H1 (cell line): ENCODE measurements around the gene ZACN. TPM values are rescaled to one million over a fixed set of nuclear protein-coding genes. Genes with fewer than 3 reads are reported as not detected.
A peak's percentile ranks its signal among the peaks of the same experiment; 100 is the strongest.

Experiments
- CTCF ChIA-PET: fragments of 300-600 bp; sonication (Branson Sonifier 250); formaldehyde crosslinking; loops from one replicate; lab custom pipeline; 2021; ENCODE audit not compliant: partially characterized antibody; lab: Charles Lee
- POLR2A ChIA-PET: fragments of 300-600 bp; sonication (Branson Sonifier 250); formaldehyde crosslinking; loops from one replicate; lab custom pipeline; 2021; ENCODE audit warnings: inconsistent platforms; ENCODE audit not compliant: partially characterized antibody; lab: Charles Lee
- DNase-seq, 2 experiments: peaks; one replicate each; pipeline versions ENCODE4 v3.0.0 to v3.0.0-alpha.2; 2010 to 2022; ENCODE audit warnings: low spot score in 2 of 2, low read depth in 1 of 2, mixed read lengths in 1 of 2
- FAIRE-seq: peaks from 2 replicates; lab custom pipeline; 2011; peaks lifted over from hg19 to GRCh38; lab: Jason Lieb, UNC
- H2AFZ ChIP-seq: 2 replicates; pipeline ENCODE4 v1.8.1; 2012; ENCODE audit warnings: low read length, inconsistent platforms
- H2AK5ac ChIP-seq: 2 replicates; pipeline ENCODE4 v1.6.1; 2013; ENCODE audit warnings: low read depth, low read length
- H2BK120ac ChIP-seq: replicated peaks from 2 replicates; pipeline ENCODE3; 2013; ENCODE audit warnings: low read depth, low read length, inconsistent platforms
- H2BK12ac ChIP-seq: 2 replicates; pipeline ENCODE4 v1.6.1; 2013; ENCODE audit warnings: low read depth, low read length
- H2BK15ac ChIP-seq: 2 replicates; pipeline ENCODE4 v1.6.1; 2013; ENCODE audit warnings: low read length
- H2BK20ac ChIP-seq: 2 replicates; pipeline ENCODE4 v1.6.1; 2013; ENCODE audit warnings: low read length
- H2BK5ac ChIP-seq: 2 replicates; pipeline ENCODE4 v1.6.1; 2013; ENCODE audit warnings: low read depth, low read length
- H3K14ac ChIP-seq: 2 replicates; pipeline ENCODE4 v1.6.1; 2013; ENCODE audit warnings: inconsistent platforms; ENCODE audit not compliant: insufficient read length
- H3K18ac ChIP-seq: 2 replicates; pipeline ENCODE4 v1.6.1; 2013; ENCODE audit warnings: low read length; ENCODE audit errors: extremely low read depth
- H3K23ac ChIP-seq: 2 replicates; pipeline ENCODE4 v1.6.1; 2013; ENCODE audit warnings: inconsistent platforms; ENCODE audit not compliant: insufficient read length
- H3K23me2 ChIP-seq: 2 replicates; pipeline ENCODE4 v1.6.1; 2013; ENCODE audit warnings: low read depth, low read length
- H3K27ac ChIP-seq: 2 replicates; pipeline ENCODE4 v1.6.1; 2011; ENCODE audit warnings: low read depth, low read length, inconsistent platforms
- H3K27me3 ChIP-seq, 4 experiments: replicated peaks in 1 of 4; 1 replicate in 1 of 4; 2 replicates in 3 of 4; pipeline versions ENCODE4 v1.6.1 to v1.8.1; 2011 to 2013; ENCODE audit warnings: low read length in 3 of 4, mild to moderate bottlenecking in 3 of 4, inconsistent platforms in 2 of 4, mixed read lengths in 2 of 4, moderate library complexity in 1 of 4; ENCODE audit not compliant: control insufficient read depth in 3 of 4, insufficient read depth in 3 of 4; ENCODE audit errors: extremely low read depth in 1 of 4
- H3K36me3 ChIP-seq, 4 experiments: 2 replicates each; pipeline versions ENCODE4 v1.6.1 to v1.8.1; 2011 to 2013; ENCODE audit warnings: mild to moderate bottlenecking in 4 of 4, low read length in 3 of 4, moderate library complexity in 2 of 4, control low read depth in 1 of 4, inconsistent platforms in 1 of 4; ENCODE audit not compliant: insufficient read depth in 4 of 4, control insufficient read depth in 2 of 4
- H3K4ac ChIP-seq: replicated peaks from 2 replicates; pipeline ENCODE3; 2013; ENCODE audit warnings: low read length, low read depth, mixed read lengths, inconsistent platforms; ENCODE audit not compliant: insufficient read length
- H3K4me1 ChIP-seq, 4 experiments: replicated peaks in 1 of 4; 1 replicate in 1 of 4; 2 replicates in 3 of 4; pipeline versions ENCODE4 v1.6.1 to v1.8.1; 2011 to 2013; ENCODE audit warnings: low read length in 3 of 4, inconsistent platforms in 2 of 4, mixed read lengths in 1 of 4; ENCODE audit not compliant: insufficient read depth in 4 of 4, control insufficient read depth in 3 of 4
- H3K4me2 ChIP-seq, 2 experiments: 2 replicates each; pipeline versions ENCODE4 v1.6.1 to v1.8.1; 2011 to 2013; ENCODE audit warnings: low read depth in 2 of 2, low read length in 2 of 2, control low read depth in 1 of 2, inconsistent platforms in 1 of 2, mild to moderate bottlenecking in 1 of 2; ENCODE audit not compliant: insufficient read depth in 1 of 2
- H3K4me3 ChIP-seq, 4 experiments: fragments of 200-600, 300-600 bp in 1 of 4; sonication (generic), shearing (Covaris generic), sonication (Bioruptor Twin) in 1 of 4; 2 replicates each; pipeline versions ENCODE4 v1.5.1 to v1.8.1; 2011 to 2016; ENCODE audit warnings: low read length in 4 of 4, low read depth in 3 of 4, control low read depth in 2 of 4, inconsistent platforms in 2 of 4, mild to moderate bottlenecking in 2 of 4, mixed read lengths in 1 of 4, moderate library complexity in 1 of 4; ENCODE audit not compliant: insufficient read depth in 2 of 4; ENCODE audit errors: extremely low read depth in 1 of 4
- H3K56ac ChIP-seq: replicated peaks from 2 replicates; pipeline ENCODE3; 2013; ENCODE audit warnings: low read depth, mild to moderate bottlenecking, mixed read lengths, low read length, inconsistent platforms; ENCODE audit not compliant: insufficient read length
- H3K79me1 ChIP-seq: 2 replicates; pipeline ENCODE4 v1.6.1; 2013; ENCODE audit warnings: low read depth, low read length, control low read depth
- H3K79me2 ChIP-seq, 2 experiments: 2 replicates each; pipeline versions ENCODE4 v1.6.1 to v1.8.1; 2012 to 2013; ENCODE audit warnings: low read length in 2 of 2, mild to moderate bottlenecking in 2 of 2, inconsistent platforms in 1 of 2; ENCODE audit not compliant: insufficient read depth in 2 of 2, control insufficient read depth in 1 of 2
- H3K9ac ChIP-seq, 4 experiments: replicated peaks in 1 of 4; 1 replicate in 1 of 4; 2 replicates in 3 of 4; pipeline versions ENCODE4 v1.6.1 to v1.8.1; 2011 to 2013; ENCODE audit warnings: low read depth in 3 of 4, low read length in 3 of 4, control low read depth in 2 of 4, mild to moderate bottlenecking in 2 of 4, moderate library complexity in 2 of 4, inconsistent platforms in 1 of 4; ENCODE audit errors: extremely low read depth in 1 of 4
- H3K9me3 ChIP-seq, 2 experiments: 2 replicates each; pipeline versions ENCODE4 v1.6.1 to v1.8.1; 2012 to 2013; ENCODE audit warnings: mild to moderate bottlenecking in 2 of 2, moderate library complexity in 2 of 2, control low read depth in 1 of 2, inconsistent platforms in 1 of 2, low read depth in 1 of 2, low read length in 1 of 2, mixed read lengths in 1 of 2; ENCODE audit not compliant: insufficient read depth in 2 of 2
- H4K20me1 ChIP-seq, 2 experiments: replicated peaks in 1 of 2; 2 replicates each; pipeline versions ENCODE3 to v1.8.1; 2011 to 2013; ENCODE audit warnings: inconsistent platforms in 2 of 2, low read length in 2 of 2, mild to moderate bottlenecking in 1 of 2; ENCODE audit not compliant: insufficient read depth in 2 of 2, control insufficient read depth in 1 of 2
- H4K5ac ChIP-seq: 2 replicates; pipeline ENCODE4 v1.6.1; 2013; ENCODE audit warnings: low read length, low read depth, mixed read lengths, inconsistent platforms; ENCODE audit not compliant: insufficient read length
- H4K8ac ChIP-seq: 2 replicates; pipeline ENCODE4 v1.8.0; 2013; ENCODE audit warnings: mild to moderate bottlenecking, moderate library complexity, low read length, inconsistent platforms; ENCODE audit not compliant: insufficient read depth; ENCODE audit errors: extremely low read depth
- H4K91ac ChIP-seq: replicated peaks from 2 replicates; pipeline ENCODE3; 2013; ENCODE audit warnings: low read length, mixed read lengths, inconsistent platforms; ENCODE audit not compliant: insufficient read length
- SAP30 ChIP-seq: fragments of 300-600 bp; sonication (generic); IDR thresholded peaks from 2 replicates; pipeline ENCODE4 v1.7.1; 2012; ENCODE audit warnings: low read length, moderate library complexity, mild to moderate bottlenecking, inconsistent platforms; ENCODE audit not compliant: insufficient read depth, insufficient replicate concordance
- SIN3A ChIP-seq, 2 experiments: IDR thresholded peaks in 1 of 2; conservative IDR thresholded peaks in 1 of 2; 2 replicates each; pipeline ENCODE4 v1.6.1; 2011 to 2012; ENCODE audit warnings: low read length in 2 of 2, improper control_type of control experiment in 1 of 2, low read depth in 1 of 2, mild to moderate bottlenecking in 1 of 2
- WGBS, 2 experiments: shearing (Covaris generic) in 1 of 2; methylation state at CpG; one replicate each; pipeline versions ENCODE4 v1.1.6 to v1.1.7; 2013 to 2015; ENCODE audit warnings: low lambda C conversion rate in 2 of 2, mixed read lengths in 2 of 2, inconsistent platforms in 1 of 2, low coverage in 1 of 2, missing lambda C conversion rate in 1 of 2; ENCODE audit not compliant: insufficient replicate concordance in 2 of 2, insufficient coverage in 1 of 2, insufficient read length in 1 of 2; ENCODE audit errors: extremely low coverage in 1 of 2, missing lambda C conversion rate in 1 of 2; 5-methylcytosine and 5-hydroxymethylcytosine counted together
- polyA plus RNA-seq, 7 experiments: library from polyadenylated mRNA; depleted of rRNA in 3 of 7; stranded (reverse) in 5 of 7; unstranded in 2 of 7; fragments of >200 nt in 5 of 7; fragments of 200-250 nt in 2 of 7; gene quantifications; 1 replicate in 5 of 7; 2 replicates in 1 of 7; 4 replicates in 1 of 7; pipeline versions ENCODE4 v1.2.1 to v1.2.3, GENCODE V29; 2011 to 2013; ENCODE audit warnings: missing spikeins in 2 of 7, mixed read lengths in 2 of 7
- total RNA-seq: library from RNA; stranded (reverse); fragmentation: NEBNext Ultra II Directional; extraction: Animal tissue kit (Norgen Biotek cat#: 25700); gene quantifications from 2 replicates; pipeline ENCODE4 v1.2.1, GENCODE V29; 2021

The ZACN gene
- total and polyA plus RNA-seq, 2 of the 8 experiments (the other 6 are each of a cell fraction or from before 2014, with no cell fraction given), result 0.26 TPM; not detected in 1

DNA sequence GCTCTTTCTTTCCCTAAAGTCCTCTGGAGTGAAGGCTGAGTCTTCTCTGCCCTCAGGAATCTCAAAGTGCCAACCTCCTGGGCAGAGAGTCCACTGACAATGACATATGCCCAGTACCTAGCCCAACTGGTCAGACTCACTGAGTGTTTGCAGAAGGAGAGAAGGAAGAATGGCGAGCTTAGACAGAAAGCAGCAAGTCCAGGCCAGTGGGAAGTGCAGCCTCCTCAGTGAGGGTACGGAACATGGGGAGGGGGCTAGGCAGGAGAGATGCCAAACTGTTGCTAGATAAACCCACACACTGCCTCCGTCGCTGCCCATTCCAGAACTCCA lies 23.9 kb downstream of the ZACN start:
- no peak for DNase-seq
- H3K27me3 ChIP-seq, result no peaks in the 10 kb centered on the region
- peaks cover 6 to 16% (median 9%) of the 10 kb centered on the region in 4 experiments; a peak in 6 of 7 replicates for H3K4me1 ChIP-seq
- H4K8ac ChIP-seq, result no peak overlapping the region
- H3K23ac ChIP-seq, result no peak overlapping the region
- 0 out of 2 replicates have a peak overlapping the region, but pooled peaks have one; percentile 3 for H2AK5ac ChIP-seq
- 21% methylated on average over 4 of the region's 4 CpGs; no CpG with 5 or more reads in 1 of the 2 experiments for WGBS, 2 experiments
- peaks cover 5 to 8% of the 10 kb centered on the region in 2 experiments; a peak in 3 of 4 replicates for H3K79me2 ChIP-seq
- peak overlapping the region; percentile 86 for H2BK5ac ChIP-seq
- peak overlapping the region; percentile 18; the same call in 1 of the 2 replicates for H2AFZ ChIP-seq
- no peak overlapping the region for H3K14ac ChIP-seq
- peaks cover 8% of the 10 kb centered on the region for H3K79me1 ChIP-seq
- H2BK20ac ChIP-seq, result no peak overlapping the region
- H2BK120ac ChIP-seq, result no peak overlapping the region
- FAIRE-seq, result no peak
- H4K20me1 ChIP-seq, result no peaks in the 10 kb centered on the region
- peak overlapping the region; percentile 38 to 75 (median 71) for H3K9ac ChIP-seq
- peak overlapping the region; percentile 53 to 81 (median 73) for H3K4me3 ChIP-seq
- peaks cover 9 to 28% (median 12%) of the 10 kb centered on the region in 4 experiments for H3K36me3 ChIP-seq
- no peaks in the 10 kb centered on the region for H3K9me3 ChIP-seq
- peak overlapping the region; percentile 11; the same call in 1 of the 2 replicates for H2BK15ac ChIP-seq
- H2BK12ac ChIP-seq, result no peak overlapping the region
- H3K4me2 ChIP-seq, result peak overlapping the region; percentile 78 to 97
- TF ChIP-seq SAP30 (peak; percentile 59), SIN3A (conservative IDR thresholded peaks at IDR 0.05 in 1 of 2, IDR thresholded peaks at IDR 0.05 in 1 of 2; ENCODE audit: low read depth in 1 of 2, low read length in 2 of 2) (no peak)
- TF ChIP-seq, all 59 proteins: peak for 1
- H3K56ac ChIP-seq, result no peak overlapping the region
- peaks cover 9% of the 10 kb centered on the region; the same call in 1 of the 2 replicates for H3K23me2 ChIP-seq
- H3K18ac ChIP-seq, result no peak overlapping the region
- peak overlapping the region; percentile 12 for H4K5ac ChIP-seq
- no peak overlapping the region for H3K4ac ChIP-seq
- peak overlapping the region; percentile 6 for H4K91ac ChIP-seq
- 0 out of 2 replicates have a peak overlapping the region, but pooled peaks have one; percentile 16 for H3K27ac ChIP-seq
- ChIA-PET CTCF (interaction anchor here (1.1 to 41.5 kb wide), 12 partner anchors 10 to 177 kb away, joined by 3 to 778 read pairs (median 5); partner anchors contain the start of gene FOXJ1), POLR2A (interaction anchor here (0.6 to 4.6 kb wide), 16 partner anchors 8 to 198 kb away, joined by 3 to 23 read pairs (median 4); partner anchors contain the start of genes GALR2, MRPL38, UBALD2 and ZACN)
